Measurements from ENCODE around the gene ETFA.

DNA sequence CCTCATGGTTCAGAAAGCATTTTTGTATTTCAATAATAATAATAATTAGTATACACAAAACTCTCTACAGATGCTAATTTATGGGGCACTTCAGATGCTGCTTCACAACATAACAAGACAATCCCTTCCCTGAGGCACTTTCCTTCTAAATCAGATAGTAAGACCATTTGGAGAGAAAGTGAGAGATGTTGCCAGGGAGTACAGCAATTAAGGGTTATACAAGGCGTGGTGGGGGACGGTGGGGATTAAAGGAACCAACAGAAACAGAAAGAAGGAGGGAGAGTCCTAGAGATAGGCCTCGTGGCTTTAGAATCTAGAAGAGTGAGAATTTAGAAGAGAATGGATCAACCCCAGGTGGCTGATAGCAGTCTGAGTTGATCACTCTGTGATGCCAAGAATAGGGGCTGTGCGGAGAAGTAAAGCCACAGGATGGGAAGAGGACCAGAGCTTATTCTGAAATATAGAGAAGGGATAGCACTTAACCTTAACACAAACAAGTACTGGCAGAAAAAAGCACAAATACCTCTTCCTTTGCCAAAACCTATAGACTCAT, 76.9 kb downstream of the ETFA start:
- TF ChIP-seq, protein P1, sequence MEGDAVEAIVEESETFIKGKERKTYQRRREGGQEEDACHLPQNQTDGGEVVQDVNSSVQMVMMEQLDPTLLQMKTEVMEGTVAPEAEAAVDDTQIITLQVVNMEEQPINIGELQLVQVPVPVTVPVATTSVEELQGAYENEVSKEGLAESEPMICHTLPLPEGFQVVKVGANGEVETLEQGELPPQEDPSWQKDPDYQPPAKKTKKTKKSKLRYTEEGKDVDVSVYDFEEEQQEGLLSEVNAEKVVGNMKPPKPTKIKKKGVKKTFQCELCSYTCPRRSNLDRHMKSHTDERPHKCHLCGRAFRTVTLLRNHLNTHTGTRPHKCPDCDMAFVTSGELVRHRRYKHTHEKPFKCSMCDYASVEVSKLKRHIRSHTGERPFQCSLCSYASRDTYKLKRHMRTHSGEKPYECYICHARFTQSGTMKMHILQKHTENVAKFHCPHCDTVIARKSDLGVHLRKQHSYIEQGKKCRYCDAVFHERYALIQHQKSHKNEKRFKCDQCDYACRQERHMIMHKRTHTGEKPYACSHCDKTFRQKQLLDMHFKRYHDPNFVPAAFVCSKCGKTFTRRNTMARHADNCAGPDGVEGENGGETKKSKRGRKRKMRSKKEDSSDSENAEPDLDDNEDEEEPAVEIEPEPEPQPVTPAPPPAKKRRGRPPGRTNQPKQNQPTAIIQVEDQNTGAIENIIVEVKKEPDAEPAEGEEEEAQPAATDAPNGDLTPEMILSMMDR (IDR thresholded peaks at IDR 0.05), result no peak
- TF ChIP-seq POLR2A (IDR thresholded peaks at IDR 0.05), result no peak

All from esophagus squamous epithelium (tissue), 4 donors.